NT2/D1 (cell line): ENCODE data around the gene GPR15LG.

Experiments used
- DNase-seq: peaks from one replicate; pipeline ENCODE4 v3.0.0-alpha.2; 2011; ENCODE audit warnings: low read depth, low spot score
- H3K27me3 ChIP-seq: 2 replicates; pipeline ENCODE4 v1.6.0; 2011; ENCODE audit warnings: mild to moderate bottlenecking; ENCODE audit not compliant: insufficient read length, insufficient read depth
- H3K36me3 ChIP-seq: 2 replicates; pipeline ENCODE4 v1.6.1; 2011; ENCODE audit warnings: mild to moderate bottlenecking, low read length, mixed read lengths; ENCODE audit not compliant: insufficient read depth, insufficient read length
- H3K4me1 ChIP-seq: 2 replicates; pipeline ENCODE4 v1.5.1; 2011; ENCODE audit not compliant: insufficient read depth, insufficient read length
- H3K4me3 ChIP-seq: 2 replicates; pipeline ENCODE4 v1.5.1; 2011; ENCODE audit warnings: low read depth; ENCODE audit not compliant: insufficient read length
- H3K9ac ChIP-seq: 2 replicates; pipeline ENCODE4 v1.6.0; 2011; ENCODE audit warnings: low read depth; ENCODE audit not compliant: insufficient read length
- H3K9me3 ChIP-seq: 2 replicates; pipeline ENCODE4 v1.5.1; 2011; ENCODE audit warnings: mild to moderate bottlenecking, low read length; ENCODE audit not compliant: insufficient read depth
- SUZ12 ChIP-seq: IDR thresholded peaks from 2 replicates; pipeline ENCODE4 v1.6.1; 2011; ENCODE audit not compliant: insufficient read length, insufficient read depth; ENCODE audit errors: extremely low read depth
- YY1 ChIP-seq: IDR thresholded peaks from 2 replicates; pipeline ENCODE4 v1.6.1; 2011; ENCODE audit not compliant: insufficient read length, insufficient read depth
- ZNF274 ChIP-seq: IDR thresholded peaks from 2 replicates; pipeline ENCODE4 v1.6.1; 2011; ENCODE audit warnings: mild to moderate bottlenecking, low read depth, low read length

Gene GPR15LG

GRCh38 chr10:84181631-84182030, 8.0 kb downstream of the GPR15LG start:
- no peak for DNase-seq
- TF ChIP-seq SUZ12 (no peak), ZNF274 (no peak), YY1 (no peak)
- H3K9ac ChIP-seq: no peak overlapping the region
- H3K36me3 ChIP-seq: no peaks in the 10 kb centered on the region
- no peaks in the 10 kb centered on the region for H3K27me3 ChIP-seq
- peaks cover 6% of the 10 kb centered on the region for H3K4me1 ChIP-seq
- H3K4me3 ChIP-seq: no peak overlapping the region
- no peaks in the 10 kb centered on the region; the same call in 1 of the 2 replicates for H3K9me3 ChIP-seq

- H3K27me3 ChIP-seq: no peaks in the 10 kb centered on the region
- no peak for TF ChIP-seq YY1
- TF ChIP-seq ZNF274: no peak
- no peak for TF ChIP-seq SUZ12
- H3K4me3 ChIP-seq: no peak overlapping the region
- no peaks in the 10 kb centered on the region for H3K4me1 ChIP-seq
- no peak overlapping the region for H3K9ac ChIP-seq
- no peak for DNase-seq
- H3K9me3 ChIP-seq: no peaks in the 10 kb centered on the region; the same call in 1 of the 2 replicates
- H3K36me3 ChIP-seq: no peaks in the 10 kb centered on the region
Measured at GRCh38 chr10:84184517-84184916, 10.9 kb downstream of the GPR15LG start.

DNA sequence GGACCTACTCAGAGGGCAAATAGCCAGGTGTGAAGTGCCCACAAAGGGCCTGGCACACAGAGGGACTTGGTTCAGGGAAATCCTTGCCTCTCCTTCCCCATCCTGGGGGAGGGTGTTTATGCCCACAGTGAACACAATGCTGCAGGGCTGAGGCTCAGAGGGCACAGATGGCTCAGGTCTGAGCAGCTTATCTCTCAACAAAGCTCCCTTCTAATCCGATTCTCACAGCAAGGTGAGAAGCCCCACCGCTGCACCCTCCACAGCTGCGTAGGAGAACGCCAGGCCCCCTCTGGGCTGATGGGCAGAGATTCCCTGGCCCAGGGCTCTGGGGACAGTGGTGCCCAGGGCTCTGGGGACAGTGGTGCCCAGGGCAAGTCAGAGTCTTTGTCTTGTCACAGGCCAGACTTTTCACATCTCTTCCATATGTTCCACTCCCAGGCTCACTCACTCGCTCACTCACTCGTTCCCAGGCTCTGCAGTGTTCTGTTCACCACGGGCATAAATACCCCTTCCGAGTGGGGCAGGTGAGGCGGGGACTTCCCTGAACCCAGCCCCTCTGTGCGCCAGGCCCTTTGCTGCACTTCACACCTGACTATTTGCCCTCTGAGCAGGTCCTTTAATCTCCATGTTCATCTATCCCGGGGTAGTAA, 12.1 kb downstream of the GPR15LG start:
- DNase-seq: no peak
- no peaks in the 10 kb centered on the region for H3K4me1 ChIP-seq
- H3K36me3 ChIP-seq: no peaks in the 10 kb centered on the region
- no peaks in the 10 kb centered on the region for H3K27me3 ChIP-seq
- H3K9ac ChIP-seq: no peak overlapping the region
- H3K9me3 ChIP-seq: no peaks in the 10 kb centered on the region; the same call in 1 of the 2 replicates
- no peak overlapping the region for H3K4me3 ChIP-seq
- TF ChIP-seq SUZ12 (no peak), YY1 (no peak), ZNF274 (no peak)

- DNase-seq: no peak
- Histone ChIP-seq H3K4me1 (peaks cover 2% of the 10 kb centered on the region), H3K36me3 (no peaks in the 10 kb centered on the region), H3K9me3 (no peaks in the 10 kb centered on the region), H3K9ac (no peak overlapping the region), H3K27me3 (peaks cover 12% of the 10 kb centered on the region), H3K4me3 (no peak overlapping the region)
- TF ChIP-seq ZNF274 (no peak), SUZ12 (no peak), YY1 (no peak)
Measured at GRCh38 chr10:84188815-84189214, 15.2 kb downstream of the GPR15LG start.

GRCh38 chr10:84190621-84191020, 17.0 kb downstream of the GPR15LG start:
- Histone ChIP-seq H3K27me3 (peaks cover 28% of the 10 kb centered on the region), H3K9ac (no peak overlapping the region)

DNA sequence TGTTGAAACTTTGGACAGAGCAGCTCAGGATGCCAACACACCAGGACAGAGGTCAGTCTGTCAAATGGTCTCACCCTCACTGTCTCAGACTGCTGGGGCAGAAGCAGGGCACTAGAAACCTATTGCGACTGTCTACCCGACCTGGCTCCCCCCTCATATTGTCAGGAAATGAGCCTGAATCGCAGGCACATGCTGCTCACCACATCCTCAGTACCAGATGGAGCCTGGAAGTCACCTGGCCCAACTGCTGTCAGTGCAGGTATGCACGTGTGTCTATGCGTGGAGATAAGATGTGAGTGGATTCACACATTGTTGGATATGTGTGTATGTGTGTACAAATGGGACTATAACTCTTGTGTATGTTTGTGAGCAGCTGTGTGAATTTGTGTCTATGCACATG, 17.5 kb downstream of the GPR15LG start:
- H3K9ac ChIP-seq: no peak overlapping the region
- DNase-seq: no peak
- no peaks in the 10 kb centered on the region for H3K9me3 ChIP-seq
- peaks cover 28% of the 10 kb centered on the region for H3K27me3 ChIP-seq
- TF ChIP-seq YY1 (no peak), ZNF274 (no peak), SUZ12 (no peak)
- peaks cover 6% of the 10 kb centered on the region for H3K4me1 ChIP-seq
- H3K36me3 ChIP-seq: no peaks in the 10 kb centered on the region
- H3K4me3 ChIP-seq: no peak overlapping the region

More at GRCh38 chr10:84190621-84191020, 17.0 kb downstream of the GPR15LG start:
- H3K4me3 ChIP-seq: no peak overlapping the region
- TF ChIP-seq YY1 (no peak), SUZ12 (no peak), ZNF274 (no peak)
- no peaks in the 10 kb centered on the region for H3K36me3 ChIP-seq
- no peaks in the 10 kb centered on the region for H3K9me3 ChIP-seq
- peaks cover 5% of the 10 kb centered on the region for H3K4me1 ChIP-seq
- no peak for DNase-seq

DNA sequence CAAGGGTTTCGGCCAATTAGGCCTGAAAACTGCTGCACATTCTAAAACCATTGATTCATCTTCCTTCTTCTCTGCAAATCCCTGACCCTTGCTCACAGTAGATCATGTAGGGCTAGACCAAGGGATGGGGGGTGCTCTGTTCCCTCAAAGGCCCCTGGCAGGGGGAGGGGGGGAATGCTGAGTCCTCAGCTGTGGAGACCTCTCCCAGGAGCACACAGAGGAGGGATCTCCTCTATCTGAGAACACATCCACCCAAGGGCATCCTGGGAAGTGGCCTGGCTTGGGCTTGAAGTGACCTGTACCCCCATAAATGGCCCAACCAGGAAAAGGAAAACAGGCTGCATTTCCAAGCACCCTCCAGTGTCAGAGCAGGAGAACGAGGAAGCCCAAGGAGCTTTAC, 19.7 kb downstream of the GPR15LG start:
- H3K4me1 ChIP-seq: peaks cover 6% of the 10 kb centered on the region
- no peaks in the 10 kb centered on the region for H3K36me3 ChIP-seq
- no peak overlapping the region for H3K9ac ChIP-seq
- TF ChIP-seq YY1 (no peak), ZNF274 (no peak), SUZ12 (no peak)
- H3K27me3 ChIP-seq: peaks cover 28% of the 10 kb centered on the region
- no peak overlapping the region for H3K4me3 ChIP-seq
- DNase-seq: no peak
- H3K9me3 ChIP-seq: no peaks in the 10 kb centered on the region
